PC-9 (cell line): Measurements from ENCODE around the gene YIPF2. TPM values are rescaled to one million over a fixed set of nuclear protein-coding genes. Genes with fewer than 3 reads are reported as not detected.
"Not testable (repeated sequence)": the region's sequence is repeated elsewhere in the genome, so short reads cannot be mapped to it uniquely, and the experiment has no call there.

Experiments used
- BruUV-seq: library from RNA; stranded (reverse); fragments of 400-500 nt; replicated peaks from 2 replicates; lab custom pipeline; 2021; lab: Mats Ljungman, UMichigan
- CTCF ChIA-PET: fragments of 300-600 bp; sonication (Branson Sonifier 250); formaldehyde crosslinking; loops from one replicate; lab custom pipeline; 2022; ENCODE audit warnings: antibody characterized with exemption; lab: Charles Lee
- POLR2A ChIA-PET: fragments of 300-600 bp; sonication (Branson Sonifier 250); formaldehyde crosslinking; loops from one replicate; lab custom pipeline; 2022; ENCODE audit warnings: antibody characterized with exemption; ENCODE audit not compliant: unreplicated experiment; lab: Charles Lee
- DNase-seq, 2 experiments: peaks; one replicate each; pipeline versions ENCODE4 v3.0.0 to v3.0.0-alpha.2; 2015 to 2022; ENCODE audit warnings: mixed read lengths in 1 of 2
- H2AFZ ChIP-seq: fragments of 200-600 bp; sonication (generic); 2 replicates; pipeline ENCODE4 v1.8.1; 2017; ENCODE audit warnings: antibody characterized with exemption
- H3F3A ChIP-seq: fragments of 200-600 bp; sonication (generic); 2 replicates; pipeline ENCODE4 v1.8.1; 2017; ENCODE audit warnings: antibody characterized with exemption, mild to moderate bottlenecking, low read depth; ENCODE audit not compliant: insufficient read depth
- H3K27ac ChIP-seq: fragments of 200-600 bp; sonication (generic); 2 replicates; pipeline ENCODE4 v1.6.1; 2016; ENCODE audit warnings: mixed run types
- H3K27me3 ChIP-seq: fragments of 200-600 bp; sonication (generic); 2 replicates; pipeline ENCODE4 v1.6.1; 2016; ENCODE audit warnings: low read depth, mixed run types; ENCODE audit not compliant: insufficient read depth
- H3K36me3 ChIP-seq: fragments of 200-600 bp; sonication (generic); 2 replicates; pipeline ENCODE4 v1.6.1; 2016; ENCODE audit warnings: low read depth, mixed run types
- H3K4me1 ChIP-seq: fragments of 200-600 bp; sonication (generic); replicated peaks from 2 replicates; pipeline ENCODE4 v1.6.1; 2016; ENCODE audit warnings: mixed run types; ENCODE audit not compliant: insufficient read depth
- H3K4me2 ChIP-seq: fragments of 200-600 bp; sonication (generic); 2 replicates; pipeline ENCODE4 v1.6.1; 2017; ENCODE audit warnings: mixed run types
- H3K4me3 ChIP-seq: fragments of 200-600 bp; sonication (generic); 2 replicates; pipeline ENCODE4 v1.6.1; 2016; ENCODE audit warnings: mixed run types
- H3K79me2 ChIP-seq: fragments of 200-600 bp; sonication (generic); 2 replicates; pipeline ENCODE4 v1.6.1; 2017; ENCODE audit warnings: low read depth, mixed run types
- H3K9me2 ChIP-seq: fragments of 200-600 bp; sonication (generic); 2 replicates; pipeline ENCODE4 v1.8.1; 2017; ENCODE audit warnings: mild to moderate bottlenecking; ENCODE audit not compliant: insufficient read depth
- H3K9me3 ChIP-seq: fragments of 200-600 bp; sonication (generic); 2 replicates; pipeline ENCODE4 v1.8.1; 2016; ENCODE audit warnings: low read depth; ENCODE audit not compliant: insufficient read depth
- H4K20me1 ChIP-seq: fragments of 200-600 bp; sonication (generic); 2 replicates; pipeline ENCODE4 v1.8.1; 2017; ENCODE audit not compliant: insufficient read depth
- EZH2 ChIP-seq: fragments of 200-600 bp; sonication (generic); IDR thresholded peaks from 2 replicates; pipeline ENCODE4 v1.8.0; 2017; ENCODE audit warnings: antibody characterized with exemption, low read depth
- intact Hi-C: fragments of 100-400 bp; cut with micrococcal nuclease; formaldehyde crosslinking; loops from one replicate; pipeline ENCODE4 v1.10.0; 2022; ENCODE audit not compliant: unreplicated experiment
- total RNA-seq: library from RNA; stranded (reverse); gene quantifications from 2 replicates; pipeline ENCODE4 v1.2.3, GENCODE V29; 2021
- TF ChIP-seq, protein P1 (sequence below): fragments of 200-600 bp; sonication (generic); conservative IDR thresholded peaks from 2 replicates; pipeline ENCODE4 v1.6.1; 2017; ENCODE audit warnings: mixed run types, antibody characterized with exemption, mild to moderate bottlenecking, moderate library complexity

The YIPF2 gene
- total RNA-seq, 1 experiment from 2014 or later, result 60.2 TPM

DNA sequence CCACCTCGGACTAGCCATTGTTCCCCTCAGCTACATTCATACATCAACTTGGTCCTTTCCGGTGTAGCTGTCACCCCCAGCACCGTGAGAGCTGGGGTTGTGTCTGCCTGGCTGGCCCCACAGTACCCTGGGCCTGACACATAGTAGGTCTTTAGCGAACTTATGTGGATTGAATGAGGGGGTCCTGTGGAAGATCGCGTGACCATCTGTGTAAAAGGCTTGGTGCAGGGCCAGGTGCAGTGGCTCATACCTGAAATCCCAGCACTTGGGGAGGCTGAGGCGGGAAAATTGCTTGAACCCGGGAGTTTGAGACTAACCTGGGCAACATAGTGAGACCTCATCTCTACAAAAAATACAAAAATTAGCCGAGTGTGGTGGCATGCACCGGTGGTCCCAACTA is 34.4 kb upstream of the YIPF2 start:
- peaks cover 3% of the 10 kb centered on the region for H3F3A ChIP-seq
- no peak for TF ChIP-seq EZH2
- TF ChIP-seq, protein P1, sequence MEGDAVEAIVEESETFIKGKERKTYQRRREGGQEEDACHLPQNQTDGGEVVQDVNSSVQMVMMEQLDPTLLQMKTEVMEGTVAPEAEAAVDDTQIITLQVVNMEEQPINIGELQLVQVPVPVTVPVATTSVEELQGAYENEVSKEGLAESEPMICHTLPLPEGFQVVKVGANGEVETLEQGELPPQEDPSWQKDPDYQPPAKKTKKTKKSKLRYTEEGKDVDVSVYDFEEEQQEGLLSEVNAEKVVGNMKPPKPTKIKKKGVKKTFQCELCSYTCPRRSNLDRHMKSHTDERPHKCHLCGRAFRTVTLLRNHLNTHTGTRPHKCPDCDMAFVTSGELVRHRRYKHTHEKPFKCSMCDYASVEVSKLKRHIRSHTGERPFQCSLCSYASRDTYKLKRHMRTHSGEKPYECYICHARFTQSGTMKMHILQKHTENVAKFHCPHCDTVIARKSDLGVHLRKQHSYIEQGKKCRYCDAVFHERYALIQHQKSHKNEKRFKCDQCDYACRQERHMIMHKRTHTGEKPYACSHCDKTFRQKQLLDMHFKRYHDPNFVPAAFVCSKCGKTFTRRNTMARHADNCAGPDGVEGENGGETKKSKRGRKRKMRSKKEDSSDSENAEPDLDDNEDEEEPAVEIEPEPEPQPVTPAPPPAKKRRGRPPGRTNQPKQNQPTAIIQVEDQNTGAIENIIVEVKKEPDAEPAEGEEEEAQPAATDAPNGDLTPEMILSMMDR, result no peak
- no peaks in the 10 kb centered on the region for H3K9me2 ChIP-seq
- peaks cover 47% of the 10 kb centered on the region for H4K20me1 ChIP-seq
- H3K27me3 ChIP-seq, result no peaks in the 10 kb centered on the region
- no peak for DNase-seq
- H3K4me2 ChIP-seq, result peak overlapping the region; percentile 80
- ChIA-PET CTCF (interaction anchor here (0.7 kb wide), 3 partner anchors 55 to 309 kb away, joined by 3 to 7 read pairs (median 4); no protein-coding TSS in a partner anchor), POLR2A (interaction anchor here (0.6 kb wide), 1 partner anchor 15 kb away, joined by 8 read pairs; no protein-coding TSS in a partner anchor)
- no TSS peak for BruUV-seq
- no peaks in the 10 kb centered on the region for H3K9me3 ChIP-seq
- intact Hi-C loops, result loop anchor here (5.0 kb wide), 1 partner anchor 124 kb away; the partner anchor contains the start of gene LDLR
- peaks cover 29% of the 10 kb centered on the region for H3K4me1 ChIP-seq
- no peak overlapping the region for H2AFZ ChIP-seq
- no peaks in the 10 kb centered on the region for H3K36me3 ChIP-seq
- H3K79me2 ChIP-seq, result peaks cover 84% of the 10 kb centered on the region
- 0 out of 2 replicates have a peak overlapping the region, but pooled peaks have one; percentile 70 for H3K4me3 ChIP-seq
- no peak overlapping the region for H3K27ac ChIP-seq

DNA sequence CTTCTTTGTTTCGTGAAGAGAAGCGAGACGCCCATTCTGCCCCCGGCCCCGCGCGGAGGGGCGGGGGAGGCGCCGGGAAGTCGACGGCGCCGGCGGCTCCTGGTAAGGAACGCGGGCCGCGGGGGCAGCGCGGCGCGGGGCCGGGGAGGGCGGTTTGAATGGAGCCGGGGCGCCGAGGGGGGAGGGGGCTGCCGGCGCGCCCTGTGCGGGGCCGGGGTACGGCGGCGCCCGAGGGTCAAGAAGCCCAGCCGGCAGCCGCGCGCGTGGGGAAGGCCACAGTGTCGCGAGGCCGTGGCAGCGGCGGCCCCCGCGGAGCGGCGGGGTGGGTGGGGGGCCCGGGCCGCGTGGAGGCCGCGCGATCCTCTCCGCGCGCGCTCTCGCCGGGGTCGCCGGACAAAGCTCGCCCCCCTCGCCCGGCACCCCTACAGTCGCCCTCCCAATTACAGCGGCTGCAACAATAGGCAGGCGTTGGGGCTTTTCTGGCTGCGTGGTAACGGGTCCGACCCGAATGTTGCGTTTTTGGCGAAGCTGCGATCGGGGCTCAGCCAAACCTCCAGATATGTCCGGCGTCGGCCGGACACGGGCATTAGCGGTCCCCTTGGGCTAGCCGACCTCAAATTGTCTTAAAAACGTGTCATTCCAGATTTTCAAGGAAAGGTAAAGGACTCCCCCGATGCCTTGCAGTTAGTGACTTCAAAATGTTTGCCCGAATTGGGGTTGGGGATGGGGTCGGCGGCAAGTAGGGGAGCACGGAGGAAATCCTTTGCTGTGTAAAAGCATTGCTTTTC is 32.8 kb upstream of the YIPF2 start:
- Histone ChIP-seq H3K36me3 (no peaks in the 10 kb centered on the region), H4K20me1 (peaks cover 40% of the 10 kb centered on the region), H3K4me3 (peak overlapping the region; percentile 70), H2AFZ (peak overlapping the region; percentile 75), H3K79me2 (peaks cover 69% of the 10 kb centered on the region), H3K9me3 (no peaks in the 10 kb centered on the region), H3K27me3 (no peaks in the 10 kb centered on the region), H3K4me1 (peaks cover 29% of the 10 kb centered on the region), H3F3A (peaks cover 3% of the 10 kb centered on the region; the same call in 1 of the 2 replicates), H3K9me2 (no peaks in the 10 kb centered on the region), H3K4me2 (peak overlapping the region; percentile 80), H3K27ac (no peak overlapping the region)
- no peak for TF ChIP-seq EZH2
- TF ChIP-seq, protein P1, result no peak
- CTCF ChIA-PET, result no interaction called here
- POLR2A ChIA-PET, result interaction anchor here (1.0 kb wide), 1 partner anchor 22 kb away, joined by 4 read pairs; no protein-coding TSS in a partner anchor
- intact Hi-C loops, result loop anchor here (5.0 kb wide), 1 partner anchor 126 kb away; the partner anchor contains the start of gene LDLR
- peak in 1 of 2 experiments; percentile 15 for DNase-seq
- BruUV-seq, result no TSS peak

DNA sequence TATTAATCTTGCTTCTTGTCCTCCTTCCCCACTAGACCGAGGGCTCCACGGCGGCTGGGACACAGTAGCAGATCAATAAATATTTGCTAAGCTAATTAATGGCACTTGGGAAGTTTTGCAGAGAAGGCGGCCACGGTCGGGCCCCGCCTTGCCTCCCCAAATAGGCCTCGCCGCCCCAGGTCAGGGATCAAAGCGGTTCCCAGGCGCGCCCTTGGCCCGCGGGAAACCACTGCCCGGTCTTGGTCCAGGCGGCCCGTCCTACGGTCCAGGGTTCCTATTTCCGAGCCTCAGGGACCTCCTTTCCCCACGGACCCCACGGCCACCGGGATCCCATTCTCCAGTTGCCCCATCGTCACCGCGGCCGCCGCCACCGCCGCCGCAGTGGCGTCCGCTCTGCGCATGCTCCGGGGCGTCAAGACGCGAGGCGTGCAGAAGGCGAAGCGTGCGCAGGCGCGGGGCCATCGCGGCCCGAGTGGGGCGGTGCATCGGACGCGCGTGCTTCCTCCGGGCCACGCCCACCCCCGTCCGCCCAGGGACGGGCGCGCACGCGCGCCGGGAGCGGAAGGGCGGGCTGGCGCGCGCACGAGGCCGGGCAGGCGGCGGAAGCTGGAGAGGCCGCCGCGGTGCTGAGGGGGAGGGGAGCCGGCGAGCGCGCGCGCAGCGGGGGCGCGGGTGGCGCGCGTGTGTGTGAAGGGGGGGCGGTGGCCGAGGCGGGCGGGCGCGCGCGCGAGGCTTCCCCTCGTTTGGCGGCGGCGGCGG is 32.1 kb upstream of the YIPF2 start, which contains the start of gene SMARCA4:
Gene SMARCA4, plus strand, starts transcription at position 717 of the 759 bp plus-strand sequence. CDS start 23,122 bp downstream, outside the sequence.
- peak within 1 kb of the TSS; percentile 60 for H3K27ac ChIP-seq
- peak within 1 kb of the TSS; percentile 87 for H2AFZ ChIP-seq
- peak within 1 kb of the TSS; percentile 93 for H3K4me2 ChIP-seq
- peaks cover 32% of the 10 kb centered on the region for H4K20me1 ChIP-seq
- peaks cover 61% of the 10 kb centered on the region for H3K79me2 ChIP-seq
- peaks cover 29% of the 10 kb centered on the region for H3K4me1 ChIP-seq
- CTCF ChIA-PET, result no interaction called here
- H3K9me2 ChIP-seq, result no peaks in the 10 kb centered on the region
- POLR2A ChIA-PET, result interaction anchor here (0.6 to 1.0 kb wide), 2 partner anchors 14 to 21 kb away, joined by 4 to 8 read pairs; no protein-coding TSS in a partner anchor
- intact Hi-C loops, result loop anchor here (5.0 kb wide), 1 partner anchor 127 kb away; the partner anchor contains the start of gene LDLR
- H3K4me3 ChIP-seq, result peak within 1 kb of the TSS; percentile 81
- peaks cover 3% of the 10 kb centered on the region; the same call in 1 of the 2 replicates for H3F3A ChIP-seq
- BruUV-seq, result no TSS peak
- peak; percentile 84 to 98 for DNase-seq
- TF ChIP-seq, protein P1, result no peak
- no peak for TF ChIP-seq EZH2
- H3K27me3 ChIP-seq, result no peaks in the 10 kb centered on the region
- no peaks in the 10 kb centered on the region for H3K9me3 ChIP-seq
- no peaks in the 10 kb centered on the region for H3K36me3 ChIP-seq

DNA sequence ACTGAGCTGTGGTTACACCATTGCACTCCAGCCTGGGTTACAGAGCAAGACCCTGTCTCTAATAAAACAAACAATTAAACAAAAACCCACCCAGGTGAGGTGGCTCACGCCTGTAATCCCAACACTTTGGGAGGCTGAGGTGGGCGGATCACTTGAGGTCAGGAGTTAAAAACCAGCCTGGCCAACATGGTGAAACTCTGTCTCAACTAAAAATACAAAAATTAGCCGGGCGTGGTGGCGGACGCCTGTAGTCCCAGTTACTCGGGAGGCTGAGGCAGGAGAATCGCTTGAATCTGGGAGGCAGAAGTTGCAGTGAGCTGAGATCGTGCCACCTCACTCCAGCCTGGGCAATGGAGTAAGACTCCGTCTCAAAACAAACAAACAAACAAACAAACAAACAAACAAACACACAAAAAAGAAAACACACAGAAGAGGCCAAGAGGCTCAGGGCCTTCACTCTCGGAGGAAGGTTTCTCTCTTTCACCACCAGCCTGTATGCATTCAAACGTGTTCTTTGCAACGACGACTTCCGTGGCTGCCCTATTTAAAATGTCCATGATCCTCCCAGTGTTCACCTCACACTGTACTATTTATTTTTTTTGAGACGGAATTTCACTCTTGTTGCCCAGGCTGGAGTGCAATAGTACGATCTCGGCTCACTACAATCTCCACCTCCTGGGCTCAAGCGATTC is 31.0 kb upstream of the YIPF2 start:
- H3K9me2 ChIP-seq, H3K9me3 ChIP-seq, H3K27me3 ChIP-seq, DNase-seq, CTCF ChIA-PET, H3K36me3 ChIP-seq, BruUV-seq, H3F3A ChIP-seq, intact Hi-C loops: not testable (repeated sequence)
- Histone ChIP-seq H3K4me1 (peaks cover 31% of the 10 kb centered on the region), H3K4me3 (peak overlapping the region; percentile 81), H3K79me2 (peaks cover 51% of the 10 kb centered on the region), H3K27ac (peak overlapping the region; percentile 60), H3K4me2 (peak overlapping the region; percentile 93), H4K20me1 (peaks cover 22% of the 10 kb centered on the region), H2AFZ (peak overlapping the region; percentile 87)
- POLR2A ChIA-PET, result interaction anchor here (0.6 kb wide), 1 partner anchor 13 kb away, joined by 8 read pairs; no protein-coding TSS in a partner anchor
